D341Med (cell line): ENCODE measurements around the gene SCP2.

Source experiments
- DNase-seq: peaks from one replicate; pipeline ENCODE4 v3.0.0; 2012; ENCODE audit warnings: low spot score

SCP2 gene

DNA sequence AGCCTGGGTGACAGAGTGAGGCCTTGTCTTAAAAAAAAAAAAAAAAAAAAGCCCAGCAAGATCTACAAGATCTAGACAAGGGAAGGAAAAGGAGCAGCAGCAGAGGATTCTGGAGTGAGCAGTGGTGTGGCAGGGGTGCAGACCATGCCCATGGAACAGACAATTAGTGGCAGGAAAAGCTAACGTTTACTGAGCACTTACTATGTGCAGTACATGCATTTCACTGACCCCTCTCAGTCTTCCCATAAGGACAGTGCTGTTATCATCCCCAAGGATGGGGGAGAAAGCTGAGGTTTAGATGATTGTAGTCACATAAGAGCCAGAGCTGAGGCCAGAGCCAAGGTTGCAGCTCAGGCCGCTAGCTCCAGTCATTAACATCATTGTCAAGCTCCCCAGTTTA is 140.8 kb downstream of the SCP2 start:
- no peak for DNase-seq

DNA sequence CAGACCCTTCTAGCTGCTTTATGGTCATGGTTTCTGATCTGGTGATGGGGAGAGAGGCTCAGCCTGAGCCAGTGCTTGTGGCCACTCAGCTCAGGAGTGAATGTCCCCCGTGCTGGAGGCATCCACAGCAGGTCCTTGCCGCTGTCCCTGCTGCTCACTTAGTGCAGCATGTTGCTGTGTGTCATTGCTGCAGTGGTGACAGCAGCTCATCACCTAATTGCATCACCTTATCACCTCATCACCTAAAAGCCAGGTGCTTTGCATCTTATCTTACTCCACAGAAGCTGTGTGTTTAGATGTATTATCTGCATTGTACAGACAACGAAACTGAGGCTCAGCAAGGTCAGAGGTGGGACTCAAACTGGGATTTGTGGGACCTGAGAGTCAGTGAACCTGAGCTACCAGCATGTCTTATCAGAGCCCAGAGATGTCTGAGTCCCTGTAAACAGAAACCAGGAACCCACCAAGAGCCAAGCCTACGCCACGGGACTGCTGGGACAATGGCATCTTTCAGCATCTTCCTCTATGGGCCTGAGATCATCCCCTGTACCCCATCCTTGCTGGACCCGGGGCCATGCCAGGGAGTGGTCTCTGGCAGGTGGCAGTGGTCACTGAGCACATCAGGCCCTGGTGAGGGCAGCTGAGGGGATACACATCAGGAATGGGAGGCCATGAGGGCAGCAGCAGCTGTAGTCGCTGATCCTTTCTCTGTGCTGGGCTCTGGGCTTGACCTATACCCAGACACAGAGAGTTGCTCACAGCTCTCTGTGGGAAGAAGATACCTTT is 141.4 kb downstream of the SCP2 start:
- DNase-seq = peak; percentile 12

DNA sequence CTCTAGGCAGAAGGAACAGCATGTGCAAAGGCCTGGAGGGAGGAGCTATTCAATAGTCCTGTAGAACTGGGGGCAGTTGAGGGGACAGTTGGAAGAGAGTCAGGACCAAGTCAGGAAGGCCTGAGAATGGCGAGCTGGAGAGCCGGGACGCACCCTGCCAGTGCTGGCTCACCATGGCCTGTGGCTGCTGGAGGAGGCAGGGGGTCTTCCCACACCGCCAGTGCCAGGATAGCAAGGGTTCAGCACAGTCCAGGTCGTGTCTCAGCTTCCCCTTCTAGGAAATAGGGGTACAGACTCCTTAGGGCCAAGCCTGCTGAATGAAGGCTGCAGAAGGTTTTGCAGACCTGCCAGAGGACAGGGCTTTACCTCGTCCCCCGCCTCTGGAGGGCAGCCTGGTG is 142.2 kb downstream of the SCP2 start:
- DNase-seq = peak; percentile 9

DNA sequence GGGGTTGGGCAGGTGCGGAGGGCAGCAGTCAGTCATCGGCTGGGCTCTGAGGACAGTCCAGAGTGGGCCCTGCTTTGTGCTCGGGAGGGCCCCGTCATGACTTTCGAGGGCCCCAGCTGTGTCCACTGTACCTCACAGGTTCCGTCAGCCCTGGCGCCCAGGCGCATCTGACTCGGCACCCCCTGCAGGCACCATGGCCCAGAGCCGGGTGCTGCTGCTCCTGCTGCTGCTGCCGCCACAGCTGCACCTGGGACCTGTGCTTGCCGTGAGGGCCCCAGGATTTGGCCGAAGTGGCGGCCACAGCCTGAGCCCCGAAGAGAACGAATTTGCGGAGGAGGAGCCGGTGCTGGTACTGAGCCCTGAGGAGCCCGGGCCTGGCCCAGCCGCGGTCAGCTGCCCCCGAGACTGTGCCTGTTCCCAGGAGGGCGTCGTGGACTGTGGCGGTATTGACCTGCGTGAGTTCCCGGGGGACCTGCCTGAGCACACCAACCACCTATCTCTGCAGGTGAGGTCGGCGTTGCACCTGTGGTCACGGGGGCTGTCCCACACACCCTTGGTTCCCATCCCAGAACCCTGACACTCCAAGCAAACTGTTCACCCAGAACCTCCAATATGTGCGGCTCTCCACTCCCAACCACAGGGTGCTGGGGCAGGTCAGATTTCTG is 142.7 kb downstream of the SCP2 start:
- peak; percentile 26 for DNase-seq

DNA sequence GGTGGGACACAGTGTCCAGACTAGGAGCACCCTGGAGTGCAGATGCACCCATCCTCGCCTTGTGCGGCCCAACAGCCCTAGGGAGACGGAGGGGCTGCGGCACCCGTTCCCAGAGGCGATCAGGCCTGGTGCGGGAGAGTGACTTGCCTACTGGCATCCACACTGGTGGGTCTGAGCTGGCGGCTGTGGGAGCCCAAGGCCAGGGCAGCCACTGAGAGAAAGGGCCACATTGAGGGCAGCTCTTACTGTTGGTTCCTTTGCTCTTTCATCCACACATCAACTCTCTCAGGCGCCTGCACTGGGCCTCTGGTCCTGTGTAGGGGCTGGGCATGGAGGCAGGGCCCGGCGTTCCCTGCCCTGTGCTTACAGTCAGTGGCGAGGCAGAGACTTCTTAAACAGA is 143.5 kb downstream of the SCP2 start:
- peak; percentile 28 for DNase-seq

DNA sequence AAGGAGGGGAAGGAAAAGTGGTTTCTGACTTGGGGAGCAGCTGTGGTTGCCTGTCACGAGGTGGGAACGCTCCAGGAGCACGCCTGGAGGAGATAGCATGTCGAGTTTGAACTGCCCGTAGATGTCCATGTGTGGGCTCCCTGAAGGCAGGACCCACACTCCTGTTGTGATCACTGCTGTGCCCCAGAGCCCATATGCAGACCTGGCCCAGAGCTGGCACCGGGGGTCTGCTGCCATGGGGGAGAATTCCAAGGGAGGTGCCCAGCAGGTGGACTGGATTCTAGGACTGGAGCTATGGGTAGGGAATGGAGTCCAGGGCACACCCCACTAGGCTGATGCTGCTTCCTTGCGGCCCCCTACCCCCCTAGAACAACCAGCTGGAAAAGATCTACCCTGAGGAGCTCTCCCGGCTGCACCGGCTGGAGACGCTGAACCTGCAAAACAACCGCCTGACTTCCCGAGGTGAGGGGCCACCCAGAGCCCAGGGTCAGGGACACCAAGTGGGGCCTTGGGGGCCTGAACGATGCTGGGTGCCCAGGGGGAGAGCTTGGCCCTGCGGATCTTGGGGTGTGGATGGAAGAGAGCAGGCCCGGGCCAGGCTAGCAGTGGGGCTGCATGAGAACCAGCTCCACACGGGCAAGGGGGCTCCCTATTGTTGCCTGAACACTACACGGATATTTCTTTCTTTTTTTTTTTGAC is 144.2 kb downstream of the SCP2 start:
- DNase-seq = peak; percentile 34

DNA sequence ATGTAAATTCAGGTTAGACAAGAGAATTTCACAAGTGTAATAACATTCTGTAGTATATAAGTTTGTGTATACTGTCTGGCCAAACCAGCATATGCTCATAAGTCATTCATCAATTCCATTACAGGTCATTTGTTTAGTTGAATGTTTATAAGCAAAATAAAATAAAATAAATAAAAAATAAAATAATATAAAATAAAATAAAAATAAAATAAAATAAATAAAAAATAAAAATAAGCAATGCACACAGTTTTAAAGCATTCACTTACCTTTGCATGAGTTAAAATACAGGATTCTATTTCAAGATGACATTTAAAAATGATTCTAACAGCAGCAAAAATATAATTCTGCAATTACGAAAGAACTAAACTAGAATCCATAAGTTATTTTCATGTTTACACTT is 144.8 kb downstream of the SCP2 start:
- DNase-seq = no peak

DNA sequence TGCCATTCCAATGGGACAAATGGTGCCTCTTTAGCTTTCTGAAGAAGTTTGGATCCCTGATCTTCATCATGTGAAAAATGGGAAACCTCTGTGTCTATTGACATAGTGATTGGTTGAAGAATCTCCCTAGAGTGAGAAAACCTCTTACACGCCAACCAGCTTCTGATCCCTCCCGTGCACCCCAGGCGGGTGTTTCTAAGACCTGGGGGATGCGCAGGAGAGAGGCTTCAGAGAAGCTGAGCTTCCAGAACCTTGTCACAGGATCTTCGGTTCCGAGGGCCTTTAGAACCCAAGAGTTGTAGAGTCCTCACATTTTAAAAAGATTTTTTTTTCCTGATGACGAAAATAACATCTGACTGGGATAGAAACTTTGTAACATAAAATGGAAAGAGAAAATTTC is 146.2 kb downstream of the SCP2 start:
- no peak for DNase-seq

DNA sequence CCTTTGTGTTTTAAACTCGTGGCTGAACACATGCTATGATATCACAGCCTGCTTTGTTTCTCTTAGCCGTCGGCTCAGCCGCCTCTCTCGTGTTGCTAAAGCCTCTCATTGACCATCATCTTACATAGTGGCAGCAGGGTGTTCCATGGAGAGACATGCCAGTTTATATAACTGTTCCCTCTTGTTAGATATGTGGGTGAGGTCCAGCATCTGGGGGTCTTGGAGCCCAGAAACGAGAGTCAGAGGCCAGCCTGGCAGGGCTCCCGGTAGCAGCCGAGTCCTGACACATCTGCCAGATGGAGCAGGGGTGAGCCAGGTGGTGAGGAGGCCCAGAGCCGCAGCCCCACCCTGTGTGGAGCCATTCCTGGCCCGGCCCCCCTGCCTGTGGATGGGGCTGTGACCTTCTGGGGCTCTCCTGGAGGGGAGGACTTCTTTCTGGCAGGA is 146.8 kb downstream of the SCP2 start:
- DNase-seq = peak; percentile 59

DNA sequence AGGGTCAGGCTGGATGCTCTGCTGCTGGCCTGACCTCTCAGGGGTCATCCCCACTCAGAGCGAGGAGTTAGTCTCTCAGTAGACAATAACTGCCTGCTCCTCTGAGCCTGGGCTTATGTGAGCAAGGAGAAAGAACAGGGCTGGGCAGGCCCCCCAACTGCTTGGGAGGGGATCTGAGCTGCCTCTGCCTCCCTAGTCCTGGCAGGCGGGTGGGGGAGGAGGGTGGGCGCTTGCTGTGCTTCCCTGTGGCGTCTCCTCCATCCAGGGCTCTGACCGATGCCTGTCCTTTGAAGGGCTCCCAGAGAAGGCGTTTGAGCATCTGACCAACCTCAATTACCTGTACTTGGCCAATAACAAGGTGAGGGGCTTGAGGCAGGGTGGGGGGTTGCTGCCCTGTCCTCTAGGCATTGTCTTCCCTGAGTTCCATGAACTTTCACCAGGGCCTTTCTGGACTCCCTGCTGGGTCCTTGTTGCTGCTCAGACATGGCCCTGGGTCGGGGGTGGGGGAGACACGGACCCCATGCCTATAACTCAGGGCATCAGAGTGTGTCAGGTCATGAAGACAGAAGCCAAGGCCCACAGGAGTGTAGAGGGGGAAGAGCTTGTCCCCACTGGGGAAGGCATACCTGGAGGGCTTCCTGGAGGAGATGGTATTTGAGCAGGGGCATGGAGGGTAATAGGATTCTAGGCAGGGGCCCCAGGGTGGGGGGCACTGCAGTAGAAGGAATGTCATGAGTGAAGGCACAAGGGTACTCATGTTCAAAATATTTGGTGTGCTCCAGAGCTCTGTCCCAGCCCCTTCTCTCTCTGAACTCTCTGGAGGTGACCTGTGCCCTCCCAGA is 147.5 kb downstream of the SCP2 start:
- DNase-seq = peak; percentile 22

DNA sequence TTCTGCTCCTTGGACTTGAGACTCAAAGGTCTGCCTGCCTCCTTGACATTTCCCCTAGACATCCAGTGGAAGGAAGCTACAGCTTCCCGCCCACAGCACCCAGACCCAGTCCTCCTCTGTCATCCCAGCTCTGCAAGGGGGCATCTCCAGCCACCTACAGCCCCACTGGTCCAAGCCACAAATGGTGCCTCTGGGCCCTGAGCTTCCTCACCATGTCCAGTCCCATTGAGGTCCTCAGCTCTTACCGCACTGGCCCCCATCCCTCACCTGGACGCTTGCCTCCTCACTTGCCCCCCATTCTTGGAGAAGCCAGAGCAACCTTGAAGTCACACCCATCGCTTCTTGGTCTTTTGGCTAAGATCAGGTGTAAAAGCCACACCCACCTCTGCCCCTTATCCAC is 148.1 kb downstream of the SCP2 start:
- DNase-seq = no peak

DNA sequence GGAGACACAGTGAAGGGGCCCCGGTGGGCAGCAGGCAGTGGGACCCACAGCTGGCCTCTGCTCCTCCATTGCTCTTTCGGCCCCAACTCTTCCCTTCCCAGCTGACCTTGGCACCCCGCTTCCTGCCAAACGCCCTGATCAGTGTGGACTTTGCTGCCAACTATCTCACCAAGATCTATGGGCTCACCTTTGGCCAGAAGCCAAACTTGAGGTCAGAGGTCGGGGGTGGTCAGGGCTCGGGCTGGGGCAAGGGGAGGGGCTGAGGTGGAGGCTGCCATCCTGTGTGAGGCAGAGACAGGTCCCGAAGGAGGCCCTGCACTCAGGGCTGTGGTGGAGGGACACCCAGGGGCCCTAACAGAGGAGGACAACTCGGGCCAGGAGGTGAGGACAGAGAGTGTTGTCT is 148.7 kb downstream of the SCP2 start:
- DNase-seq = no peak

DNA sequence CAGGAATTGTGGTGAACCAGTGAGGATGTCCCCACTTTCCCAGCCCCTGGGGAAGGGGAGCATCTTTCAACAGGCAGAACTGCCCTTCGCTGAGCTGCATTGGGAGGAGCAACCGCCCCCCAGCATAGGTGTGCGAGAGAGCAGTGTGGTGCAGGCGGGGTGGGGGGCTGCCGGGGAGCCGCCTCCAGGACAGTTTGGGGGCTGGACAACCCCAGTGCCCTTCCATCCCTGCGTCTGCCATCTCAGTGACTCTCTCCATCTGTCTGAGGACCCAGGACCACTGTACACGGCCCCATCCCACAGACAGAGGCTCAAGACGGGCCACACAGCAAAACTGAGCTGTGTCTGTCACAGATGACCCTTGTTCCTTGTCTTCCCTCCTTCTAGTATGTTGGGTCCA is 149.1 kb downstream of the SCP2 start:
- no peak for DNase-seq

DNA sequence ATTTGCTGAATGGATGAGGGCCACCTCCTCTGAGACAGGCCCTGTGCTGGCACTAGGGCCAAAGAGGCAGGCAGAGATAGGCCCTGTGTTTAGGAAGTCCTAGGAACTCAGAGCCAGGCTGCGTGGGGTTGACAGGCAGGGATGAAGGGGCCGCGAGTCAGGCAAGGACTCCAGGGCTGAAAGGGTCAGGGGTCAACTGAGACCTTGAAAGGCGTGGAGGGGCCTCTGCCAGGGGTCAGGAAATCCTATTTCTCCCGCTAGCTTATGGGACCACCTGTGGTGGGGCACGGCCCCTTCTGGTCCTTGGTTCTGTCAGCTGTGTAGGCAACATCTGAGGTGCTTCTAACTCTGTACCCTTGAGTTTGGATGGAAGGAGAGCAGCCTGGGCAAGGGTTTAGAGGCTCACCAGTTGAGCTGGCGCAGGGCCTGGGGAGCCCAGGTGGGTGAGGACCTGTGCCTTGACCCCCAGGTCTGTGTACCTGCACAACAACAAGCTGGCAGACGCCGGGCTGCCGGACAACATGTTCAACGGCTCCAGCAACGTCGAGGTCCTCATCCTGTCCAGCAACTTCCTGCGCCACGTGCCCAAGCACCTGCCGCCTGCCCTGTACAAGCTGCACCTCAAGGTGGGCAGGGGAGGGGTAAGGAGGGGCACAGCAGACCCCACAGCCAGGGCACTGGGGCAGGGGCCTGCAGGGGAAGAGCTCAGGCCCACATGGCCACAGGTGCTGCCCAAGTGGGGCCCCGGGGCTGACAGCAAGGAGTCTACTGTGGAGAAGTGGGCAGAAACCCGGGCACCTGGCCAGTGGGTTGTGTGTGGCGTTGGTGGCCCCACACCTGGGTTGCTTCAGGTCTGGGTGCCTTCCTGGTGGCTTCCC is 149.9 kb downstream of the SCP2 start:
- no peak for DNase-seq

DNA sequence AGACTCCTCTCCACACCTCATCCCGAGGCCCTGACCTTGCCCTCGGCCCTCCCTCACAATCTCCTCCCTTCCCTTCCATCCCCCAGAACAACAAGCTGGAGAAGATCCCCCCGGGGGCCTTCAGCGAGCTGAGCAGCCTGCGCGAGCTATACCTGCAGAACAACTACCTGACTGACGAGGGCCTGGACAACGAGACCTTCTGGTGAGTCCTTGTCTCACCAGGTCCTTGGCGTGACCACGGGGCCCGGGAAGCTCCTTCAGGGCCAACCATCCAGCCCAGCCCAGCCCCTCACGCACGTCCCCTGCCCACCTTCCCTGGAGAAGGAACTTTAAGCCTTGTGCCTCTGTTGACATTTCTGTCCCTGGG is 150.5 kb downstream of the SCP2 start:
- no peak for DNase-seq

DNA sequence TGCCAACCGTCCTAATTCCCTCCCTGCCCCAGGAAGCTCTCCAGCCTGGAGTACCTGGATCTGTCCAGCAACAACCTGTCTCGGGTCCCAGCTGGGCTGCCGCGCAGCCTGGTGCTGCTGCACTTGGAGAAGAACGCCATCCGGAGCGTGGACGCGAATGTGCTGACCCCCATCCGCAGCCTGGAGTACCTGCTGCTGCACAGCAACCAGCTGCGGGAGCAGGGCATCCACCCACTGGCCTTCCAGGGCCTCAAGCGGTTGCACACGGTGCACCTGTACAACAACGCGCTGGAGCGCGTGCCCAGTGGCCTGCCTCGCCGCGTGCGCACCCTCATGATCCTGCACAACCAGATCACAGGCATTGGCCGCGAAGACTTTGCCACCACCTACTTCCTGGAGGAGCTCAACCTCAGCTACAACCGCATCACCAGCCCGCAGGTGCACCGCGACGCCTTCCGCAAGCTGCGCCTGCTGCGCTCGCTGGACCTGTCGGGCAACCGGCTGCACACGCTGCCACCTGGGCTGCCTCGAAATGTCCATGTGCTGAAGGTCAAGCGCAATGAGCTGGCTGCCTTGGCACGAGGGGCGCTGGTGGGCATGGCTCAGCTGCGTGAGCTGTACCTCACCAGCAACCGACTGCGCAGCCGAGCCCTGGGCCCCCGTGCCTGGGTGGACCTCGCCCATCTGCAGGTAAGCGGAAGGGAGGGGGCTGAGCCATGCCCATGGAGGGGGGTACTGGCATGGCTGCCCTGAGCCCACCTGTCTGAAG is 151.4 kb downstream of the SCP2 start:
- DNase-seq = no peak

DNA sequence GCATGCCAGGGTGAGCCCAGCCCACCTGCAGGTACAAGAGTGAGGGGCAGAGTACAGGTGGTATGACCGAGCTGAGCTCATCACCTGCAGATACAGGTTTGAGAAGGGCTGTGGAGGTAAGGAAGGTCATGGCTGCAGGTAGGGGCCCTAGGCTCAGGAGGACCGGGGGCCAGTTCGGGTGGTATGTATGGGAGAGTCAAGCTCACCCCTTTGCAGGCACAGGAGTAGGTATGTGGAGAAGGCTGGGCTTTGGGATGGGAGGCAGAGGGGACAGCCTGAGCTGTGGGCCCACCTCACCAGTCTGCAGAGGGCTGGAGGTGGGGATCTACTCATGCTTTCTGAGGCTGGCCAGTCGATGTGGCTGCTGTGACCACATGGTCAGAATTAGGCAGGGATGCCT is 152.2 kb downstream of the SCP2 start:
- no peak for DNase-seq

DNA sequence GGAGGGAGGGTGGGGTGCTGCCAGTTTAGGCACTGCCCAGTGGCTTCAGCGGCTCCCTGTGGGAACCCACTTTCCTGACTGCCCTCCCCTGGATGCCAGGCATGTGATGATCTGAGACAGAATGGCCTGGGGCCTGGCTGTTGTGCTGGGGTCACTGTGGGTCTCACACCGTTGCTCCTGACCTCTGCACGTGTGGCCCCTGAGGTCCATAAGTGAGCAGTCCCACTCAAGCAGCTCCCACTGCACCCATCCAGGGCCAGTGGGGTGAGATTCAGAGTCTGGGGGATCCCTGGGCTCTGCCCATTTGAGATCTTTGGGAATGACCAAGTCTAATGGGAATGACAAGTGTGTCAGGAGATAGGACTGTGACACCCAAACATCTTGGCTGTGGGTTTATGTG is 153.0 kb downstream of the SCP2 start:
- no peak for DNase-seq

DNA sequence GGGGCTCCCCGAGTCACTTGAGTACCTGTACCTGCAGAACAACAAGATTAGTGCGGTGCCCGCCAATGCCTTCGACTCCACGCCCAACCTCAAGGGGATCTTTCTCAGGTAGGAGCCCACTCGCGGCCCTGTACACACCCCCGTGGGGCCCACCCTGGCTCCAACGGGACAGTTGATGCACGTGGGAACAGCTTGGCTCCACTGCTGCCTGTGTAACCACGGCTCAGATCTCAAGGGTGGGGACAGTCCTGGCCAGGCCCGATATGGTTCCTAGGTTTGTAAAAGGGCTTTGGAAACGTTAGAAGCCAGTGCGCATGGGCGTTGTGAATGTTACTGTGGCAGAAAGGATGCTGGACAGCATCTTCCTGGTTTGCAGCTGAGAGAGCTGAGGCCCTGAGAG is 153.7 kb downstream of the SCP2 start:
- no peak for DNase-seq

DNA sequence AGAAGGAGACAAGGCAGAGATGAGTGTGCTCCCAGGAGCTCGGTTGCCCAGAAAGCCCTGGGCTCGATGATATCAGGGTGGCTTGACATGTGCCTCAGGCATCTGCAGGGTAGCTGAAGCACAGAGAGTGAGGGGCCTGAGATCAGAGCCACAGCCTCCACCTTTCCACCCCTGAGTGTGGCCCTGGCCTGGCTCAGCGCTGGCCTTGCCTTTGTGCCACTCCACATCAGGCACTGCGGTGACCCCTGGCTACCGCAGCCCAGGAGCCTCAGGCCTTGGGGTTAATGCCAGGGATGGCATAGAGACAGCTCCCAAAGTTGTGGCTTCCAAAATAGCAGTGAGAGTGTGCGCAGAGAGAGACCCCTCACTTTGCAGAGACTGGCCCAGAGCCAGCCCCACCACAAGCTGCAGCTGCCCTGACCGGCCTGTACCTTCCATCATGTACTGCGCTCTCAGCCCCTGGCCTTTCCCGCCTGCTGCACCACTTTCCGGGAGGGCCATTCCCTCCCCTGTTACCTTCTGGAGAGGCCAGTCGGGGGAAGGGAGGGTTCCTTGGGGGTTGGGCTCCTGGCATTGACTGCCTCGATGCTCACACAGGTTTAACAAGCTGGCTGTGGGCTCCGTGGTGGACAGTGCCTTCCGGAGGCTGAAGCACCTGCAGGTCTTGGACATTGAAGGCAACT is 154.4 kb downstream of the SCP2 start:
- no peak for DNase-seq
